GM12878 (cell line): Measurements from ENCODE around the gene CLASRP. TPM values are rescaled to one million over a fixed set of nuclear protein-coding genes. Genes with fewer than 3 reads are reported as not detected.
A peak's percentile ranks its signal among the peaks of the same experiment; 100 is the strongest.

Source experiments
- ATAC-seq: fragments of 200-7000 bp; cut with Tn5 transposase; 3 replicates; pipeline ENCODE4 v1.9.1; 2020; ENCODE audit warnings: mild to moderate bottlenecking, moderate library complexity
- BruUV-seq: library from RNA; stranded (reverse); fragments of 400-500 nt; replicated peaks from 2 replicates; lab custom pipeline; 2021; lab: Mats Ljungman, UMichigan
- CTCF ChIA-PET: fragments of 300-600 bp; sonication (Branson Sonifier 250); formaldehyde crosslinking; extraction: SDS; loops from one replicate; lab custom pipeline; 2021; ENCODE audit warnings: inconsistent platforms; lab: Yijun Ruan, JAX
- POLR2A ChIA-PET: fragments of 350-600 bp; formaldehyde crosslinking; extraction: SDS; loops from one replicate; lab custom pipeline; 2021; ENCODE audit warnings: inconsistent platforms; lab: Charles Lee
- RAD21 ChIA-PET: fragments of 300-600 bp; sonication (Branson Sonifier 250); formaldehyde crosslinking; loops from one replicate; lab custom pipeline; 2023; ENCODE audit warnings: antibody characterized with exemption; ENCODE audit not compliant: unreplicated experiment; lab: Charles Lee
- SMC1A ChIA-PET: fragments of 300-600 bp; sonication (Branson Sonifier 250); formaldehyde crosslinking; loops from one replicate; lab custom pipeline; 2023; ENCODE audit not compliant: unreplicated experiment, uncharacterized antibody; lab: Charles Lee
- DNase-seq: peaks from one replicate; pipeline ENCODE4 v3.0.0-alpha.2; 2011; ENCODE audit warnings: low read depth, low spot score
- FAIRE-seq: peaks from 3 replicates; lab custom pipeline; 2011; peaks lifted over from hg19 to GRCh38; lab: Jason Lieb, UNC
- H2AFZ ChIP-seq: 2 replicates; pipeline ENCODE4 v1.6.0; 2011; ENCODE audit warnings: low read depth, low read length, control low read depth; ENCODE audit not compliant: control insufficient read depth
- H3K27ac ChIP-seq: 2 replicates; pipeline ENCODE4 v1.5.1; 2011; ENCODE audit warnings: control low read depth; ENCODE audit not compliant: control insufficient read depth, insufficient read depth
- H3K27me3 ChIP-seq, 2 experiments: replicated peaks in 1 of 2; 2 replicates each; pipeline versions ENCODE4 v1.6.0 to v1.6.1; 2011; ENCODE audit warnings: low read length in 1 of 2; ENCODE audit not compliant: control insufficient read depth in 2 of 2, insufficient read depth in 2 of 2
- H3K36me3 ChIP-seq, 2 experiments: 2 replicates each; pipeline ENCODE4 v1.5.1; 2011; ENCODE audit warnings: low read length in 1 of 2; ENCODE audit not compliant: control insufficient read depth in 2 of 2, insufficient read depth in 2 of 2
- H3K4me1 ChIP-seq: 2 replicates; pipeline ENCODE4 v1.6.1; 2011; ENCODE audit warnings: mild to moderate bottlenecking, low read length, moderate library complexity, mixed read lengths; ENCODE audit not compliant: control insufficient read depth, insufficient read depth
- H3K4me2 ChIP-seq: 2 replicates; pipeline ENCODE4 v1.6.0; 2011; ENCODE audit warnings: control low read depth; ENCODE audit not compliant: control insufficient read depth, insufficient read depth
- H3K4me3 ChIP-seq: fragments of 200-600 bp; sonication (generic); 2 replicates; pipeline ENCODE4 v1.5.1; 2016
- H3K79me2 ChIP-seq: 2 replicates; pipeline ENCODE4 v1.6.0; 2011; ENCODE audit warnings: low read length; ENCODE audit not compliant: control insufficient read depth, insufficient read depth
- H3K9ac ChIP-seq: 2 replicates; pipeline ENCODE4 v1.8.0; 2011; ENCODE audit warnings: low read length, control low read depth, mixed read lengths; ENCODE audit not compliant: control insufficient read depth, insufficient read depth
- H3K9me3 ChIP-seq: replicated peaks from 3 replicates; pipeline ENCODE4 v1.5.1; 2011; ENCODE audit warnings: mild to moderate bottlenecking, low read length; ENCODE audit not compliant: control insufficient read depth, insufficient read depth
- H4K20me1 ChIP-seq: 2 replicates; pipeline ENCODE4 v1.6.0; 2011; ENCODE audit not compliant: control insufficient read depth, insufficient read depth
- WGBS: methylation state at CpG from one replicate; pipeline ENCODE4 v1.1.6; 2016; ENCODE audit warnings: low lambda C conversion rate; ENCODE audit not compliant: insufficient replicate concordance, insufficient coverage; ENCODE audit errors: missing lambda C conversion rate; 5-methylcytosine and 5-hydroxymethylcytosine counted together
- in situ Hi-C: fragments of 300-500 bp; cut with MboI; formaldehyde crosslinking; loops from 9 replicates; pipeline ENCODE4 v1.14.3; 2018; ENCODE audit warnings: mixed read lengths
- intact Hi-C: fragments of 100-400 bp; cut with micrococcal nuclease; formaldehyde crosslinking; loops from one replicate; pipeline ENCODE4 v1.14.2; 2022; ENCODE audit not compliant: unreplicated experiment
- polyA plus RNA-seq, 11 experiments: library from polyadenylated mRNA; depleted of rRNA in 4 of 11; unstranded in 6 of 11; stranded (reverse) in 5 of 11; fragments of >200 nt; fragmentation: Nextera tagmentation in 4 of 11; fragmentation: Illumina TruSeq in 1 of 11; extraction: Ambion mirVana in 4 of 11; extraction: Trizol in 1 of 11; gene quantifications; 1 replicate in 1 of 11; 2 replicates in 10 of 11; pipeline versions ENCODE4 v1.2.1 to v1.2.3, GENCODE V29; 2011 to 2016; ENCODE audit warnings: inconsistent platforms in 2 of 11, missing spikeins in 2 of 11, low read depth in 1 of 11
- total RNA-seq, 4 experiments: library from RNA; depleted of rRNA in 3 of 4; stranded (reverse); fragments of >200 nt in 3 of 4; fragmentation: Illumina TruSeq in 1 of 4; extraction: Trizol in 1 of 4; gene quantifications; 2 replicates each; pipeline versions ENCODE4 v1.2.1 to v1.2.3, GENCODE V29; 2013 to 2021
- TF ChIP-seq, protein P1 (sequence below): IDR thresholded peaks from 2 replicates; pipeline ENCODE4 v1.6.1; 2011; ENCODE audit warnings: borderline replicate concordance, low read depth, mild to moderate bottlenecking, moderate library complexity, mixed read lengths, low read length; ENCODE audit not compliant: insufficient read depth; ENCODE audit errors: extremely low read length

CLASRP gene
- total and polyA plus RNA-seq, 10 of the 15 experiments (the other 5 are each of a cell fraction or from before 2014, with no cell fraction given): 0.68 to 75.8 (median 30.2) TPM

DNA sequence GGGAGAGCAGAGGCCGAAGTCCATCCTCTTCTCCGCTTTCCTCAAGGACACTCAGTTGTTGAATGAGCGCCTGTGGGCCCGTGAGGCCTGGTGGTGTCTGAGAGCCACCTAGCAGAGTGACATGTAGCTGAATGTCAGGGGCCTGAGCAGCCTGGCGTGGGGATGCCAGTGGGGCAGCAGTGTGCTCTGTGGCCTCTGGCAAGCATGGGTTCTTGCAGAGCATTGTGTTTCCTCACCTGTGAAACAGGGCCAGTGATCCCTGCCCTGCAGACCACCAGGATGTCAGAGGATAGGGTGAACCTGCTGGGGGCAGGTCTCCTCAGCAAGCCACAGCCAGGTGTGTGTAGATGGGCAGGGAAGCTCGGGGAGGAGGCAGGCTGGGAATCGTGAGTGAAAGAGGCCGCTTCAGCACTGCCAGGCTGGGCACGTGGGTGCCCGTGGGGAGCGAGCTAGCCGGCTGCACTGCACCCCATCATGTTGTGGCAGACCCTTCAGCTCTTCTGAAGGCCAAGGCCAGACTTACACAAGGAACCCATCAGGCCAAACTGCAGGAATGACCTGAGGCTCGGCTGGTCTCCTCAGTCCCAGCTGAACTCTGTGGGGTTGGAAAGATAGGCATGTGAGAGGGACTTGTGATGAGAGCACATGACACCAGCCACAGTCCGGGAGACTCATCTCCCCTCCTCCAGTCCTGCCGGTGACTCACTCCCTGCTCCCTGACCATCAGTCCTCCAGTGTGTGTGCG, 59.1 kb downstream of the CLASRP start:
- intact Hi-C loops: loop anchor here (10.0 kb wide), 2 partner anchors 237 to 387 kb away; no protein-coding TSS in a partner anchor
- TF ChIP-seq, protein P1, sequence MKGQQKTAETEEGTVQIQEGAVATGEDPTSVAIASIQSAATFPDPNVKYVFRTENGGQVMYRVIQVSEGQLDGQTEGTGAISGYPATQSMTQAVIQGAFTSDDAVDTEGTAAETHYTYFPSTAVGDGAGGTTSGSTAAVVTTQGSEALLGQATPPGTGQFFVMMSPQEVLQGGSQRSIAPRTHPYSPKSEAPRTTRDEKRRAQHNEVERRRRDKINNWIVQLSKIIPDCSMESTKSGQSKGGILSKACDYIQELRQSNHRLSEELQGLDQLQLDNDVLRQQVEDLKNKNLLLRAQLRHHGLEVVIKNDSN: no peak
- Histone ChIP-seq H3K27ac (no peak overlapping the region), H3K4me1 (peaks cover 13% of the 10 kb centered on the region), H3K4me3 (no peak overlapping the region), H3K27me3 (no peaks in the 10 kb centered on the region), H3K36me3 (peaks cover 2 to 13% of the 10 kb centered on the region in 2 experiments; a peak in 3 of 4 replicates), H3K79me2 (peaks cover 79% of the 10 kb centered on the region), H3K9me3 (no peaks in the 10 kb centered on the region), H3K9ac (no peak overlapping the region; the same call in 1 of the 2 replicates), H3K4me2 (peak overlapping the region; percentile 30; the same call in 1 of the 2 replicates), H2AFZ (no peak overlapping the region), H4K20me1 (peaks cover 6% of the 10 kb centered on the region)
- ChIA-PET POLR2A (interaction anchor here (1.2 kb wide), 1 partner anchor 27 kb away, joined by 3 read pairs; no protein-coding TSS in a partner anchor), RAD21 (no interaction called here), CTCF (interaction anchor here (0.8 to 1.0 kb wide), 2 partner anchors 20 to 33 kb away, joined by 3 read pairs; no protein-coding TSS in a partner anchor), SMC1A (no interaction called here)
- FAIRE-seq (no peak), DNase-seq (no peak), ATAC-seq (no peak)
- in situ Hi-C loops: no loop called here
- no TSS peak for BruUV-seq
- WGBS: 89% methylated on average over 16 of the region's 16 CpGs
